ENCODE measurements around the gene CD84. TPM values are rescaled to one million over a fixed set of nuclear protein-coding genes. Genes with fewer than 3 reads are reported as not detected.
A peak's percentile ranks its signal among the peaks of the same experiment; 100 is the strongest.
"Not testable (repeated sequence)": the region's sequence is repeated elsewhere in the genome, so short reads cannot be mapped to it uniquely, and the experiment has no call there.

The CD84 gene
- polyA plus RNA-seq, 1 donor = 1.1 TPM

GRCh38 chr1:160575112-160575664 is 4.1 kb downstream of the CD84 start:
- no peak for DNase-seq

- no peak for DNase-seq
Observed at GRCh38 chr1:160570840-160571239, 8.5 kb downstream of the CD84 start.

DNA sequence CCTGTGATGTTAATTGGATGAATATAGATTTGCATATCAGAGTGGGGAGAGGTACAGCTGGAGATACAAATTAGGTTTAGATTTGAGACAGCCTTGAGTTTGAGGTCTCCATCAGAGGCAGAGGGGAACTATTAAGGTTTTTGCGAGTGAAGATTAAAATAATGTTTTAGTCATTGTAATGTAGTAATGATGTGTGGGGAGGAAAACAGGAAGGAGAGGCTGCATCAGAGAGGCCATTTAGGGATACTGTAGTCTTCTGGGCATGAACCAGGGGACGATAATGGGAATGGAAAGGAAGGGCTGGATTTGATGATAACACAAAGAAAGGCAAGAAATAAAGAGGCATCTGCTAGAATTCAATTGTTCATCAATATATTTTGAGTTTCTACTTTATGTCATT is 9.5 kb downstream of the CD84 start:
- DNase-seq = no peak

- no peak for DNase-seq
Observed at GRCh38 chr1:160567858-160568682, 11.2 kb downstream of the CD84 start.

GRCh38 chr1:160567341-160567740 is 12.0 kb downstream of the CD84 start:
- no peak for DNase-seq

GRCh38 chr1:160565564-160565963 is 13.7 kb downstream of the CD84 start:
- no peak for DNase-seq

GRCh38 chr1:160563230-160563629 is 16.1 kb downstream of the CD84 start:
- not testable (repeated sequence) for DNase-seq

DNA sequence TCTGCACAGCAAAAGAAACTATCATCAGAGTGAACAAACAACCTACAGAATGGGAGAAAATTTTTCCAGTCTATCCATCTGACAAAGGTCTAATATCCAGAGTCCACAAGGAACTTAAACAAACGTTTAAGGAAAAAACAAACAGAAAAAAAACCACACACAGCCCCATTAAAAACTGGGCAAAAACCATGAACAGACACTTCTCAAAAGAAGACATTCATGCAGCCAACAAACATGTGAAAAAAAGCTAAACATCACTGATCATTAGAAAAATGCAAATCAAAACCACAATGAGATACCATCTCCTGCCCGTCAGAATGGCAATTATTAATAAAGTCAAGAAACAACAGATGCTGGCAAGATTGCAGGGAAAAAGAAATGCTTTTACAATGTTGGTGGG is 16.6 kb downstream of the CD84 start:
- not testable (repeated sequence) for DNase-seq

GRCh38 chr1:160560806-160561205 is 18.5 kb downstream of the CD84 start:
- DNase-seq = no peak

- no peak for DNase-seq
Observed at GRCh38 chr1:160560045-160560705, 19.1 kb downstream of the CD84 start.

DNA sequence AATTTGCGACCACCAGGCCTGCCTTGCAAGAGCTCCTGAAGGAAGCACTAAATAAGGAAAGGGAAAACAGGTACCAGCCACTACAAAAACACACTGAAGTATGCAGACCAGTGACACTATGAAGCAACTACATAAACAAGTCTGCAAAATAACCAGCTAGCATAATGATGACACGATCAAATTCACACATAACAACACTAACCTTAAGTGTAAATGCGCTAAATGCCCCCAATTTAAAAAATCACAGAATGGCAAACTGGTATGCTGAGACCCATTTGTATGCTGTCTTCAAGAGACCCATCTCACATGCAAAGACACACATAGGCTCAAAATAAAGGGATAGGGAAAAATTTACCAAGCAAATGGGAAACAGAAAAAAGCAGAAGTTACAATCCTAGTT is 19.9 kb downstream of the CD84 start:
- not testable (repeated sequence) for DNase-seq

DNA sequence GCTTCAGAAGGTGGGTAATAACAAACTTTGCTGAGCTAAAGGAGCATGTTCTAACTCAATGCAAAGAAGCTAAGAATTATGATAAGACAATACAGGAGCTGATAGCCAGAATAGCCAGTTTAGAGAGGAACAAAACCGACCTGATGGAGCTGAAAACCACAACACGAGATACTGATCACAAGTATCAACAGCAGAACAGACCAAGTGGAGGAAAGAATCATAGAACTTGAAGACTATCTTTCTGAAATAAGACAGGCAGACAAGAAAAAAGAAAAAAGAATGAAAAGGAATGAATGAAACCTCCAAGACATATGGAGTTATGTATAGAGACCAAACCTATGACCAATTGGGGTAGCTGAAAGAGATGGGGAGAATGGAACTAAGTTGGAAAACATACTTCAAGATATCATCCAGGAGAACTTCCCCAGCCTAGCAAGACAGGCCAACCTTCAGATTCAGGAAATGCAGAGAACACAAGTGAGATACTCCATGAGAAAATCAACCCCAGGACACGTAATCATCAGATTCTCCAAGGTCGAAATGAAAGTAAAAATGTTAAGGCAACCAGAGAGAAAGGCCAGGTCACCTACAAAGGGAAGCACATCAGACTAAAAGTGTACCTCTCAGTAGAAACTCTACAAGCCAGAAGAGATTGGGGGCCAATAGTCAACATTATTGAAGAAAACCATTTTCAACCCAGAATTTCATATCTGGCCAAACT is 20.5 kb downstream of the CD84 start:
- no peak for DNase-seq

DNA sequence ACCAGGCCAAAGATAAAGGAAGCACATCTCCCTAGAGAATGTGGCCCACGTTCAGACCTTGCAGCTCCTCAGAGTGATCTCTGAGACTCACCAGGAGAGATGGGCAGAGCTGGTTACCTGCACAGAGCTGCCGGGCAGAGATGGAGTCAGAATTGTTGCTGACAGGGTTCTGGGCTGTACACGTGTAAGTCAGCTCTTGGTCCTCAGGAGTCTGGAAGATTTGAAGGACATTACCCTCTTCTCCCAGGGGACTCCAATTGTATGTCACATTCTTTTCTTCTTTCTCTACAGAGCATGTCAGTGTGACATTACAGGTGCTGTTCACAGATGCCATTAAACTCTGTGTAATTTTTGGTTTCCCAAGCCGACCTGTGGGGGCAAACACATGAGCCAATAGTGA is 25.5 kb downstream of the CD84 start:
- no peak for DNase-seq

- DNase-seq = no peak
Observed at GRCh38 chr1:160552425-160552824, 26.9 kb downstream of the CD84 start.

DNA sequence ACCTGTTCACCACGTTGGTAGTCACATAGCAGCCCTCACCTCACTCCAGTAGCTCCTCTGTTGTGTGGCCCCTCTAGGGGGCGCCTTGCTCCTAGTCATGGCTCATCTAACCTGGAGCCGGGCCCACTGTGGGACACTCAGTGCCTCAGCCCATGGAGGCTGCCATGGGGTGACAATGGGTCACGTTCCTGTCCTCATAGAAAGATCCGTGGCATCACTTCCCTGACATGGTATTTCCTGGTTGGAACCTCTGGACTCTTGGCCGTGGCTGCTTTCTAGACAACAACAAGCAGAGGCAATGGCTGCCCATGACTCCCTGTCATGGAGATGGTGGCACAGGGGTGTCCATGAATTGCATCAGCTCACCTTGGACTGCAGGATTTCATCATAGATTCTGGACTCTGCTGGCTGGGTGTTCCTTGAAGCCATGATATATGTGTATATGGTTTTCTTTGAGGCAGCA is 28.7 kb downstream of the CD84 start:
- DNase-seq = no peak

- no peak for DNase-seq
Observed at GRCh38 chr1:160549665-160550006, 29.7 kb downstream of the CD84 start.

GRCh38 chr1:160548960-160549664 is 30.2 kb downstream of the CD84 start:
- DNase-seq = no peak

- DNase-seq = no peak
Observed at GRCh38 chr1:160548183-160548582, 31.1 kb downstream of the CD84 start.

GRCh38 chr1:160547422-160547821 is 31.9 kb downstream of the CD84 start:
- no peak for DNase-seq

GRCh38 chr1:160546942-160547341 is 32.4 kb downstream of the CD84 start:
- DNase-seq = no peak

DNA sequence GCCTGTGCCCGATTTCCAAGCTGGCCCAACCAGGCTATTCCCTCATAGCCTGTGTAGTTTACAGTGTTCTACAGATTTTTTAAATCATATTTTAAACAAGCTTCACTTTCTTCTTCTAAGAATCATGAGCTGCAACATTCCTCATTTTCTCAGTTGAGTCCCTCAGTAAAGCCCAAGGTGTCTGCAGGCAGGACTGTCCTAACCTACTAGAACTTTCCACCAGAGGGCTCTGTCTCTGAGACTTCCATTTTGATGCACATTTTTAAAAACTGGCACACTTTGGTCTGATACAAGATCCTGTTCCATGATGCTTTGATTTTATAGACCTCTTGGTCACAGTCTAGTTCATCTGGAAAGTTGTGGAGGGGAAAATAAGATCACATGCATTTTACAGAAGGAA is 34.6 kb downstream of the CD84 start:
- no peak for DNase-seq

GRCh38 chr1:160542303-160542945 is 36.9 kb downstream of the CD84 start:
- DNase-seq = peak; percentile 14
